ENCODE measurements around the gene PPP1R15A.
A peak's percentile ranks its signal among the peaks of the same experiment; 100 is the strongest.

The PPP1R15A gene

DNA sequence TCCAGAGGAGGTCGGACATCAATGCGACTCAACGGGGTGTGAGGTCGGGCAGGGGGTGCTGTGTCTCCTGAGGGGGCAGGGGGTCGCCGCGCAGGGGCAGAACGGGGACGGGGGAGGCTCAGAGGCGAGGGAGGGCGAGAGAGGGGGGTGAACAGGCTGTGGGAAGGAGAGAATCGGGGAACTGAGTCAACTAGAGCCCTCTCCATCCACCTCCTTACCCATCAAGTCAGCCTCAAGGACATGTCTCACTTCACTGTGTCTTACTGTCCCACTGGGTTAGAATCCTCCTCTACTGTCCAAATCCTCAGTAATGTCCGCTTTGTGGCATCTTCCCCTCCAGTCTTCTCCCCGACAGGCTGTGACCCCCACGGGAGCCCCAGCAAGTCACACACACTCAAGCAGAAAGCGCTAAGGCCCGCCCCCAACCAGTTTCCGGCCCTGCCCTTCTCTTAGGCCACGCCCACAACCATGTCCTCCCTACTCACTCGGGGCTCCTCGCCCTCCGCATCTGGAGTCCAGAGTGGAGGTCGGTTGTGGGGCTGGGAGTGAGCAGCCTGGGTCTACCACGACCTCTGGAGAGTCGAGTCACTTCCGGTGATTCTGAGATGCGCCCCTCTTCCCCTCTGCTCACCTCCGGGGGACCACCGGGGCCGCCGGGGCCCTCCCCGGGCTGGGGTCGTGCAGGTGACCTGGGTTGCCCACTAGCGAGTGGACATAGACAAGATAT, 13.1 kb upstream of the PPP1R15A start:
- TF ChIP-seq, protein P1, sequence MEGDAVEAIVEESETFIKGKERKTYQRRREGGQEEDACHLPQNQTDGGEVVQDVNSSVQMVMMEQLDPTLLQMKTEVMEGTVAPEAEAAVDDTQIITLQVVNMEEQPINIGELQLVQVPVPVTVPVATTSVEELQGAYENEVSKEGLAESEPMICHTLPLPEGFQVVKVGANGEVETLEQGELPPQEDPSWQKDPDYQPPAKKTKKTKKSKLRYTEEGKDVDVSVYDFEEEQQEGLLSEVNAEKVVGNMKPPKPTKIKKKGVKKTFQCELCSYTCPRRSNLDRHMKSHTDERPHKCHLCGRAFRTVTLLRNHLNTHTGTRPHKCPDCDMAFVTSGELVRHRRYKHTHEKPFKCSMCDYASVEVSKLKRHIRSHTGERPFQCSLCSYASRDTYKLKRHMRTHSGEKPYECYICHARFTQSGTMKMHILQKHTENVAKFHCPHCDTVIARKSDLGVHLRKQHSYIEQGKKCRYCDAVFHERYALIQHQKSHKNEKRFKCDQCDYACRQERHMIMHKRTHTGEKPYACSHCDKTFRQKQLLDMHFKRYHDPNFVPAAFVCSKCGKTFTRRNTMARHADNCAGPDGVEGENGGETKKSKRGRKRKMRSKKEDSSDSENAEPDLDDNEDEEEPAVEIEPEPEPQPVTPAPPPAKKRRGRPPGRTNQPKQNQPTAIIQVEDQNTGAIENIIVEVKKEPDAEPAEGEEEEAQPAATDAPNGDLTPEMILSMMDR (IDR thresholded peaks at IDR 0.05) = no peak
- DNase-seq (ENCODE audit: low spot score) = no peak
- Histone ChIP-seq H3K4me3 (no peak overlapping the region), H3K27ac (no peak overlapping the region)

DNA sequence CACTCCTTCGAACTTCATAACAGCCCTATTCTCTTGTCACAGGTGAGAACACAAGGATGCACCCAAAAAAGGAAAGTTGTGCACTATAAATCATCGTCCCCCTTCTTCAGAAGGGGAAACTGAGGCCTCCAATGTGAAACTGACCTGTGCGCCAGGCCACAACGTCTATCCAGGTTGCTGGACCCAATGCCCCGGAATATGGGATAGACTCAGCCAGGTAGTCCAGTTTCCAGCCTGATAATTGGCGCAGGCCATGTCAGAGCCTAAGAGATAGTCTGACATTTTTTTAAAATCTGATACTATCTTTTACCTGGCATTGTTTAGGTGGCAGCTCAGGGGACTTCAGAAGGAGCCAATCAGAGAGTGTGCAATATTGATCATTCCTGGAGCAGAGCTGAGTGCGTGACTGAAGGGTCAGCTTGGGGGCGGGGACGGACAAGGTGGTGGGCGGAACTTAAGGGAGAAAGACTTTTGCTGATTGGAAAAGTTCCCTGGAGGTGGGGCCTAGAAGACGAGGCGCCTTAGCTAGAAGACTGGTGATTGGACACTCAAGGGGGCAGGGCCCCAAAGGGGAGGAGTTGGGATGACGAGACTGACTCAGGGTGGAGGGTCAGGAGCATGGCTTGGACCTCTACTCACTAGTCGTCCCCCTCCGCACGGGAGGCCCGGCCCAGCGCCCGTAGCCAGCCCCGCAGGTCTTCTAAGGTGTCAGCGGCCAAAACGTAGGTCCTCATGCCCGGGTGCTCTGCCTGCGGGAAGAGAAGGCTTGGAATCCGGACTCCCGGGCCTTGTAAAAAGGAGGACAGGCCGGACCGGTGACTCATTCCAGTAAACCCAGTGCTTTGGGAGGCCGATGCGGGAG, 12.3 kb upstream of the PPP1R15A start:
- Histone ChIP-seq H3K27ac (no peak overlapping the region), H3K4me3 (no peak overlapping the region)
- no peak for DNase-seq (ENCODE audit: low spot score)
- TF ChIP-seq, protein P1 (IDR thresholded peaks at IDR 0.05) = no peak

DNA sequence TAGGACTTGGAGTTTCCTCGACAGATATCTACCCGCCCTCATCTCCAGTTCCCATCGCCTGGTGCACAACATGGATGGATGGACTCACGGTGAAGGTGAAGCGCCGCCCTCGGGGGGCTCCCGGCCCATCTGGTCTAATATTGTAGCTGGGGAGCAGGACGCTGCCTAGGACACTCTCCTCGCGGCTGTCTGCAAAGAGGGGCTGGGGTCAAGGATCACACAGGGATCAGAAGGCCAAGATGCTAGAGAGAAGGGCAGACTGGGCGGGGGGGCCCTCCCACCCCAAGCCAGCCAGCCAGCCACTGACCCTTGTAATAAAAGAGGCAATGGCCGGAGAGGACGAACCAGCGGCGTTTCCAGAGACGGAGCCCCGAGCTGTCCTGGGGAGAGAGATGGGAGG, 10.9 kb upstream of the PPP1R15A start:
- DNase-seq (ENCODE audit: low spot score) = no peak
- no peak overlapping the region for H3K27ac ChIP-seq
- H3K4me3 ChIP-seq = no peak overlapping the region
- TF ChIP-seq, protein P1 (IDR thresholded peaks at IDR 0.05) = no peak

DNA sequence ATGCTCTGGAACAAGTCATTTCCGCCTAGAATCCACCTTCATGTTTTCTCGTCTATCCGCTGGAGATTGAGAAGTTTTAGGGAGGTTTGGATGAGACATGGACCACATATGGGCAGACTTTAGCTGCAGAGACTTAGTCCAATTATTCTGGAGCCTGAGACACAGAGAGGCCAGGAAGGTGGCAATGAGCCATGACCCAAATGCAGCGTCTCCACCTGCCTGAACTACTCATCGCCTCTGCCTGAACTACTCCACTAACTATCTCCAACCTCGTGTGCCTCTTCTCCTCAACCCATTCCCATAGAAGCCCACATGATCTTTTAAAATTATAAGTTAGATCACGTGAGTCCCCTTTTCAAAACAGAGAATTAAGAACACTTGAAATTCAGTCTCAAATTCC, 9.4 kb upstream of the PPP1R15A start:
- DNase-seq (ENCODE audit: low spot score) = no peak
- TF ChIP-seq, protein P1 (IDR thresholded peaks at IDR 0.05) = no peak
- H3K27ac ChIP-seq = no peak overlapping the region
- no peak overlapping the region for H3K4me3 ChIP-seq

DNA sequence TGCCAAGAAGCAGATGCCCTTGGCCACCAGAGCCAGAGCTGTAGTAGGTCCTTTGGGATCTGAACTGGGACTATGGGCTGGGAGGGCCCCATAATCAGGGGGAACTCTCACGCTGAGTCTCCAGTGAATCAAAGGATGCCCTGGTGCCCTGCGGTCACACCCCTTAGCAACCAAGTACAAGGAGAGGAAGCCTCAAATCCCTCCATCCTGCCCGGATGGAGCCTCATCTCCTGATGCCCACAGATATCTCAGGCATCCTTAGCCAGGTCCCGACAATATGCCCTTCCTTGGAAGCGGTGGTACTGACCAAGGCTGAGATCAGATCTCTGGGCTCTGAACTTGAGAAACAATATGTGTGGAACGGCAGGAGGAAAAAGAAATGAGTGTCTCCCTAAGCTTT, 5.5 kb upstream of the PPP1R15A start:
- TF ChIP-seq, protein P1 (IDR thresholded peaks at IDR 0.05) = no peak
- peak overlapping the region in 1 of 2 donors; percentile 89 for H3K27ac ChIP-seq
- peak overlapping the region; percentile 70 for H3K4me3 ChIP-seq

DNA sequence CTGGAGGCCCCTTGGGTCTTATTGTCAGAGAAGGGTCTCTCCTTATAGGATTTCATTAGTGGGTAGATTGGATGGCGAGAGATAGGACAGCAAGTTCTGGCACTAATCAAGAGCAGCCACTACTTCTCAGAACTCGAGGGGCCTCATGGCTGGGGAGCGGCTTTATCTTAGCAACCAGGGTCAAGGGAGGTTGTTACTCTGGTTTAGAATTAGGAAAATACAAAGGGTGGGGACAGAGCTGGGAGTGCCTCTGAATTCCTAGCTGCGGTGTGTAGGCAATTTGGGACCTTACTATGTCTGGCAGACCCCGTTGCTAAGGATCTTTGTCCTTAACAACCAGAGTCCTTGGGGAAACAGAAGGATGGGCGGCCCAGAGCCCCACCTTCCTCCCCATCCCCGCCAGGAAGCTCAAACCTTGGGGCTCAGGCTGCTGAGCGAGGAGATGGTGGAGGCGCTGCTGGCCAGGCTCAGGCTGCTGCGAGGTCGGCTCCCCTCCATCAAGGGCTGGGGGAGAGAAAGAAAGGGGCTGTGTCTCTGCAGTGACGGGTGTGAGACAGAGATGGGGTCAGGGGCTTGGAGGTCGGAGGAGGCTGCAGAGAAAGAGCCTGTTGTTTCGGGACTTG, 5.0 kb upstream of the PPP1R15A start:
- Histone ChIP-seq H3K4me3 (peak overlapping the region; percentile 70), H3K27ac (peak overlapping the region; percentile 88 to 89)
- TF ChIP-seq, protein P1 (IDR thresholded peaks at IDR 0.05) = no peak
- peak; percentile 75 for DNase-seq (ENCODE audit: low spot score)

More for the DNA sequence above, 5.5 kb upstream of the PPP1R15A start:
- peak; percentile 65 for DNase-seq (ENCODE audit: low spot score)
